WTC11 (cell line): ENCODE measurements around the gene CUL9. TPM values are rescaled to one million over a fixed set of nuclear protein-coding genes. Genes with fewer than 3 reads are reported as not detected.

Source experiments
- ARID4B ChIP-seq: sonication (generic); formaldehyde crosslinking; IDR thresholded peaks from 2 replicates; pipeline ENCODE4 v1.8.0; 2023; ENCODE audit warnings: missing genetic modification reagents, mild to moderate bottlenecking, borderline replicate concordance
- ATF1 ChIP-seq: sonication (generic); formaldehyde crosslinking; IDR thresholded peaks from 2 replicates; pipeline ENCODE4 v1.8.1; 2023; ENCODE audit warnings: mild to moderate bottlenecking, moderate library complexity, missing genetic modification reagents
- ATF6 ChIP-seq: sonication (generic); formaldehyde crosslinking; IDR thresholded peaks from 2 replicates; pipeline ENCODE4 v1.8.1; 2023; ENCODE audit warnings: mild to moderate bottlenecking, missing genetic modification reagents
- CBFB ChIP-seq: sonication (generic); formaldehyde crosslinking; IDR thresholded peaks from 2 replicates; pipeline ENCODE4 v1.8.1; 2022; ENCODE audit warnings: mild to moderate bottlenecking, low read depth, missing genetic modification reagents
- CDX4 ChIP-seq: fragments of 250-450 bp; sonication (Bioruptor Pico); IDR thresholded peaks from 2 replicates; pipeline ENCODE4 v1.9.0; 2021; ENCODE audit warnings: moderate library complexity, mild to moderate bottlenecking, inconsistent platforms, borderline replicate concordance
- CREM ChIP-seq: sonication (generic); formaldehyde crosslinking; IDR thresholded peaks from 2 replicates; pipeline ENCODE4 v1.8.1; 2022; ENCODE audit warnings: mild to moderate bottlenecking, missing genetic modification reagents, moderate library complexity
- ELF4 ChIP-seq: sonication (generic); formaldehyde crosslinking; IDR thresholded peaks from 2 replicates; pipeline ENCODE4 v1.8.1; 2022; ENCODE audit warnings: low read depth, mild to moderate bottlenecking, moderate library complexity, missing genetic modification reagents
- ERG ChIP-seq: fragments of 250-450 bp; sonication (Bioruptor Pico); IDR thresholded peaks from 2 replicates; pipeline ENCODE4 v1.8.0; 2021; ENCODE audit warnings: mild to moderate bottlenecking
- ETV6 ChIP-seq: sonication (generic); formaldehyde crosslinking; IDR thresholded peaks from 2 replicates; pipeline ENCODE4 v1.8.1; 2022; ENCODE audit warnings: mild to moderate bottlenecking, missing genetic modification reagents
- GRHL2 ChIP-seq: fragments of 250-450 bp; sonication (Bioruptor Pico); IDR thresholded peaks from 2 replicates; pipeline ENCODE4 v1.8.0; 2022; ENCODE audit warnings: mild to moderate bottlenecking, moderate library complexity; ENCODE audit not compliant: insufficient replicate concordance, severe bottlenecking
- JAZF1 ChIP-seq: fragments of 250-450 bp; sonication (Bioruptor Pico); IDR thresholded peaks from 2 replicates; pipeline ENCODE4 v1.9.0; 2021; ENCODE audit warnings: moderate library complexity, mild to moderate bottlenecking, inconsistent platforms
- JUN ChIP-seq: sonication (generic); formaldehyde crosslinking; IDR thresholded peaks from 2 replicates; pipeline ENCODE4 v1.8.0; 2023; ENCODE audit warnings: mild to moderate bottlenecking, missing genetic modification reagents
- MYBL2 ChIP-seq: sonication (generic); formaldehyde crosslinking; IDR thresholded peaks from 2 replicates; pipeline ENCODE4 v1.8.1; 2023; ENCODE audit warnings: mild to moderate bottlenecking, moderate library complexity, missing genetic modification reagents
- NFYB ChIP-seq: sonication (generic); formaldehyde crosslinking; conservative IDR thresholded peaks from 2 replicates; pipeline ENCODE4 v1.8.0; 2022; ENCODE audit warnings: low read depth, missing genetic modification reagents
- NR1H2 ChIP-seq: sonication (generic); formaldehyde crosslinking; IDR thresholded peaks from 2 replicates; pipeline ENCODE4 v1.9.0; 2021; ENCODE audit warnings: mild to moderate bottlenecking, moderate library complexity, missing genetic modification reagents
- PREB ChIP-seq: sonication (generic); formaldehyde crosslinking; IDR thresholded peaks from 2 replicates; pipeline ENCODE4 v1.8.1; 2022; ENCODE audit warnings: mild to moderate bottlenecking, missing genetic modification reagents, moderate library complexity, borderline replicate concordance
- PRRX2 ChIP-seq: fragments of 250-450 bp; sonication (Bioruptor Pico); IDR thresholded peaks from 2 replicates; pipeline ENCODE4 v1.8.0; 2021; ENCODE audit warnings: mild to moderate bottlenecking
- RORB ChIP-seq: fragments of 250-450 bp; sonication (Bioruptor Pico); IDR thresholded peaks from 2 replicates; pipeline ENCODE4 v1.9.0; 2021; ENCODE audit warnings: mild to moderate bottlenecking
- SOX15 ChIP-seq: fragments of 250-450 bp; sonication (Bioruptor Pico); IDR thresholded peaks from 2 replicates; pipeline ENCODE4 v1.9.0; 2021; ENCODE audit warnings: mild to moderate bottlenecking
- STAT6 ChIP-seq: sonication (generic); formaldehyde crosslinking; conservative IDR thresholded peaks from 2 replicates; pipeline ENCODE4 v1.8.1; 2023; ENCODE audit warnings: mild to moderate bottlenecking, low read depth, missing genetic modification reagents, moderate library complexity
- TCF7 ChIP-seq: sonication (generic); formaldehyde crosslinking; IDR thresholded peaks from 2 replicates; pipeline ENCODE4 v1.8.0; 2022; ENCODE audit warnings: mild to moderate bottlenecking, low read depth, missing genetic modification reagents, moderate library complexity
- TEAD4 ChIP-seq: sonication (generic); formaldehyde crosslinking; IDR thresholded peaks from 2 replicates; pipeline ENCODE4 v1.8.0; 2022; ENCODE audit warnings: mild to moderate bottlenecking, missing genetic modification reagents
- USF2 ChIP-seq: sonication (generic); formaldehyde crosslinking; IDR thresholded peaks from 2 replicates; pipeline ENCODE4 v1.8.1; 2023; ENCODE audit warnings: mild to moderate bottlenecking, missing genetic modification reagents, moderate library complexity
- ZNF121 ChIP-seq: sonication (generic); formaldehyde crosslinking; IDR thresholded peaks from 2 replicates; pipeline ENCODE4 v1.8.0; 2023; ENCODE audit warnings: missing genetic modification reagents
- ZNF263 ChIP-seq: sonication (generic); formaldehyde crosslinking; IDR thresholded peaks from 2 replicates; pipeline ENCODE4 v1.8.1; 2022; ENCODE audit warnings: low read depth, mild to moderate bottlenecking, moderate library complexity, missing genetic modification reagents
- total RNA-seq: library from RNA; stranded (reverse); gene quantifications from 3 replicates; pipeline ENCODE4 v1.2.3, GENCODE V29; 2021

Gene CUL9
- total RNA-seq, 1 experiment from 2014 or later: 15.2 TPM

GRCh38 chr6:43170931-43171706, 10.9 kb upstream of the CUL9 start, which contains the start of gene SRF (continued):
- TF ChIP-seq USF2 (CRISPR knock-in tag): peak; percentile 43; the same call in 1 of the 2 replicates
- TF ChIP-seq ARID4B (CRISPR knock-in tag): peak; percentile 53; the same call in 1 of the 2 replicates
- TF ChIP-seq CDX4 (CRISPR knock-in tag): no peak
- TF ChIP-seq CREM: no peak
- no peak for TF ChIP-seq ZNF263 (CRISPR knock-in tag)
- peak; percentile 60; the same call in 1 of the 2 replicates for TF ChIP-seq ETV6 (CRISPR knock-in tag)
- TF ChIP-seq SOX15 (CRISPR knock-in tag): no peak
- TF ChIP-seq ZNF121 (CRISPR knock-in tag): no peak
- no peak; the same call in none of the 2 replicates for TF ChIP-seq ERG
- TF ChIP-seq JAZF1 (CRISPR knock-in tag): no peak
- no peak for TF ChIP-seq RORB
- no peak; the same call in 1 of the 2 replicates for TF ChIP-seq MYBL2 (CRISPR knock-in tag)
- no peak for TF ChIP-seq GRHL2 (CRISPR knock-in tag)
- no peak for TF ChIP-seq STAT6 (CRISPR knock-in tag)
- TF ChIP-seq PREB (CRISPR knock-in tag): peak; percentile 48; the same call in 1 of the 2 replicates
- TF ChIP-seq TCF7: no peak
- 0 out of 2 replicates have a peak, but pooled peaks have one; percentile 25 for TF ChIP-seq ELF4 (CRISPR knock-in tag)
- no peak for TF ChIP-seq ATF6 (CRISPR knock-in tag)
- no peak for TF ChIP-seq ATF1 (CRISPR knock-in tag)
- TF ChIP-seq PRRX2 (CRISPR knock-in tag): peak; percentile 83; the same call in 1 of the 2 replicates
- no peak for TF ChIP-seq TEAD4
- TF ChIP-seq NR1H2 (CRISPR knock-in tag): no peak
- TF ChIP-seq NFYB: peak; percentile 65
- TF ChIP-seq CBFB (CRISPR knock-in tag): no peak
- TF ChIP-seq JUN (CRISPR knock-in tag): no peak
